Prostate gland (tissue), 2 donors: ENCODE data around the gene JPT1. TPM values are rescaled to one million over a fixed set of nuclear protein-coding genes. Genes with fewer than 3 reads are reported as not detected.

Source experiments
- DNase-seq: peaks from one replicate; pipeline ENCODE4 v3.0.0-alpha.2; 2019; ENCODE audit warnings: low spot score
- H3K27ac ChIP-seq, 2 donors: fragments of 200-600 bp; sonication (generic); 2 replicates each; pipeline ENCODE4 v1.5.1; 2017 to 2019
- H3K27me3 ChIP-seq: fragments of 200-600 bp; sonication (generic); replicated peaks from 2 replicates; pipeline ENCODE4 v1.5.1; 2019; ENCODE audit not compliant: insufficient read depth
- H3K36me3 ChIP-seq, 2 donors: fragments of 200-600 bp; sonication (generic); 1 replicate in 1 of 2; 2 replicates in 1 of 2; pipeline versions ENCODE4 v1.5.1 to v1.8.1; 2017 to 2019
- H3K4me1 ChIP-seq: fragments of 200-600 bp; sonication (generic); replicated peaks from 2 replicates; pipeline ENCODE4 v1.5.1; 2019
- H3K4me3 ChIP-seq, 2 donors: fragments of 200-600 bp; sonication (generic); 2 replicates each; pipeline ENCODE4 v1.5.1; 2017 to 2019
- H3K9me3 ChIP-seq: fragments of 200-600 bp; sonication (generic); 2 replicates; pipeline ENCODE4 v1.5.1; 2017
- POLR2A ChIP-seq: fragments of 450-650 bp; IDR thresholded peaks from one replicate; pipeline ENCODE4 v1.6.1; 2016; ENCODE audit warnings: antibody characterized with exemption, mild to moderate bottlenecking
- POLR2AphosphoS5 ChIP-seq: sonication (generic); formaldehyde crosslinking; IDR thresholded peaks from one replicate; pipeline ENCODE4 v1.6.1; 2017; ENCODE audit warnings: antibody characterized with exemption
- WGBS: methylation state at CpG from one replicate; pipeline ENCODE4 v1.1.5; 2018; 5-methylcytosine and 5-hydroxymethylcytosine counted together
- intact Hi-C: fragments of 100-400 bp; cut with DNase I; formaldehyde crosslinking; loops from one replicate; pipeline ENCODE4 v1.14.2; 2022
- total RNA-seq, 2 donors: library from RNA; depleted of rRNA; stranded (reverse); fragments of >200 nt; gene quantifications; one replicate each; pipeline ENCODE4 v1.1.0, GENCODE V29; 2016
- TF ChIP-seq, protein P1 (sequence below), 4 experiments: fragments of 200-600 bp in 2 of 4; fragments of 450-650 bp in 2 of 4; sonication (generic) in 2 of 4; IDR thresholded peaks; 1 replicate in 3 of 4; 2 replicates in 1 of 4; pipeline ENCODE4 v1.5.1; 2016 to 2019; ENCODE audit warnings: antibody characterized with exemption in 4 of 4, mild to moderate bottlenecking in 2 of 4, moderate library complexity in 2 of 4

JPT1 gene
- total RNA-seq, 2 donors from 2014 or later, result 97.9 to 132 TPM

GRCh38 chr17:75152523-75152921 lies 1.8 kb downstream of the JPT1 start:
- Histone ChIP-seq H3K27ac (no peak overlapping the region), H3K4me1 (peaks cover 7% of the 10 kb centered on the region), H3K27me3 (no peaks in the 10 kb centered on the region), H3K9me3 (no peaks in the 10 kb centered on the region), H3K36me3 (no peaks in the 10 kb centered on the region), H3K4me3 (peak overlapping the region in 1 of 2 donors; percentile 85)
- 74% methylated on average over 6 of the region's 6 CpGs for WGBS
- no peak for DNase-seq
- TF ChIP-seq POLR2A (no peak), POLR2AphosphoS5 (no peak)
- TF ChIP-seq, protein P1, sequence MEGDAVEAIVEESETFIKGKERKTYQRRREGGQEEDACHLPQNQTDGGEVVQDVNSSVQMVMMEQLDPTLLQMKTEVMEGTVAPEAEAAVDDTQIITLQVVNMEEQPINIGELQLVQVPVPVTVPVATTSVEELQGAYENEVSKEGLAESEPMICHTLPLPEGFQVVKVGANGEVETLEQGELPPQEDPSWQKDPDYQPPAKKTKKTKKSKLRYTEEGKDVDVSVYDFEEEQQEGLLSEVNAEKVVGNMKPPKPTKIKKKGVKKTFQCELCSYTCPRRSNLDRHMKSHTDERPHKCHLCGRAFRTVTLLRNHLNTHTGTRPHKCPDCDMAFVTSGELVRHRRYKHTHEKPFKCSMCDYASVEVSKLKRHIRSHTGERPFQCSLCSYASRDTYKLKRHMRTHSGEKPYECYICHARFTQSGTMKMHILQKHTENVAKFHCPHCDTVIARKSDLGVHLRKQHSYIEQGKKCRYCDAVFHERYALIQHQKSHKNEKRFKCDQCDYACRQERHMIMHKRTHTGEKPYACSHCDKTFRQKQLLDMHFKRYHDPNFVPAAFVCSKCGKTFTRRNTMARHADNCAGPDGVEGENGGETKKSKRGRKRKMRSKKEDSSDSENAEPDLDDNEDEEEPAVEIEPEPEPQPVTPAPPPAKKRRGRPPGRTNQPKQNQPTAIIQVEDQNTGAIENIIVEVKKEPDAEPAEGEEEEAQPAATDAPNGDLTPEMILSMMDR (IDR thresholded peaks at IDR 0.05), result no peak
- intact Hi-C loops, result no loop called here

DNA sequence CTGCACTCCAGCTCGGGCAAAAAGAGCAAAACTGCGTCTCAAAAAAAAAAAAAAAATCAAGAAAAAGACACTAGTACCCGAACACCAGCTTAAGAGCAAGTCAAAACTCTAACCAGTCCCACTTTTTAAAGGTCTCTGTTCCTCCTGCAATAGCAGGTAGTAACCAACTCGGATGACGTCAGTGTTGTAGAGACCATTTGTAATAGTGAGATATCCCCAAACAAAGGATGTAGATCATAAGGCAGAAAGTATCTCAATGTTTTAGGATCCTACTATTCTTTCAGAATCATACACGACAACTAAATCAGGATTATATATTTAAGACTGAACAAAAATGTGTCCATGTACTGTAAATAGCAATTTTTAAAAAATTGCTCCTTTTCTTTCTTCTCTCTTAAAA lies 2.4 kb downstream of the JPT1 start:
- no peak for DNase-seq
- Histone ChIP-seq H3K4me1 (peaks cover 7% of the 10 kb centered on the region), H3K36me3 (peaks cover 0 to 3% of the 10 kb centered on the region in 2 donors), H3K27ac (no peak overlapping the region), H3K27me3 (no peaks in the 10 kb centered on the region), H3K9me3 (no peaks in the 10 kb centered on the region), H3K4me3 (no peak overlapping the region)
- intact Hi-C loops, result no loop called here
- no peak for TF ChIP-seq POLR2AphosphoS5
- TF ChIP-seq, protein P1 (IDR thresholded peaks at IDR 0.05), result no peak
- no peak for TF ChIP-seq POLR2A
- WGBS, result 88% methylated on average over 6 of the region's 6 CpGs

DNA sequence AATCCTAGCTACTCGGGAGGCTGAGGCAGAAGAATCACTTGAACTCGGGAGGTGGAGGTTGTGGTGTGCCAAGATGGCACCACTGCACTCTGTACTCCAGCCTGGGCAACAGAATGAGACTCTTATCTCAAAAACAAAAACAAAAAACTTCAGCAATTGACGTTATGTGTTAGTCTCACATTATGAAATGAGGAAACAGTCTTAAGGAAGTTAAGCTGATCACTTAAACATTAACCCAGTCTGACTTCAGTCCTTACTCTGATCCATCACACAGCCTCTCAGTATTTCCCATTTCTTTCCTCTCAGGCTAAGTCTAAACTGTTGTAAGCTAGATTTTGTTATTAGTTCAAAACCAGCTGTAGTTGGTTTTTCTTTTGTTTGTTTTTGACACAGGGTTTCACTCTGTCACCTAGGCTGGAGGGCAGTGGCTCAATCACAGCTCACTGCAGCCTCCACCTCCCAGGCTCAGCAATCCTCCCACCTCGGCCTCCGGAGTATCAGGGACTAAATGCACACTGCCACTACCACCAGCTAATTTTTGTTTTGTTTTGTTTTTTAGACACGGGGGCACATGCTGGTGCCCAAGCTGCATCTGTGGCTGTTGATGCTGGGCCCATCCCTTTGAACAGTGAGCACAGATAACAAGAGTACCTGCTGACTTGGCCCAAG lies 6.3 kb downstream of the JPT1 start:
- WGBS, result 90% methylated on average over 6 of the region's 6 CpGs
- no peak overlapping the region for H3K27ac ChIP-seq

GRCh38 chr17:75146592-75146991 lies 7.7 kb downstream of the JPT1 start:
- Histone ChIP-seq H3K9me3 (no peaks in the 10 kb centered on the region), H3K27me3 (no peaks in the 10 kb centered on the region), H3K4me3 (no peak overlapping the region), H3K36me3 (peaks cover 0 to 3% of the 10 kb centered on the region in 2 donors), H3K27ac (no peak overlapping the region), H3K4me1 (no peaks in the 10 kb centered on the region)
- intact Hi-C loops, result no loop called here
- no peak for DNase-seq
- TF ChIP-seq POLR2AphosphoS5, result no peak
- WGBS, result 88% methylated on average over 3 of the region's 3 CpGs

More for the DNA sequence above, 6.3 kb downstream of the JPT1 start:
- intact Hi-C loops, result no loop called here
- Histone ChIP-seq H3K36me3 (peaks cover 0 to 3% of the 10 kb centered on the region in 2 donors), H3K4me3 (no peak overlapping the region), H3K9me3 (no peaks in the 10 kb centered on the region), H3K27me3 (no peaks in the 10 kb centered on the region), H3K4me1 (peaks cover 6% of the 10 kb centered on the region)
- DNase-seq, result no peak
- TF ChIP-seq POLR2AphosphoS5, result no peak
- TF ChIP-seq, protein P1 (IDR thresholded peaks at IDR 0.05), result no peak
- TF ChIP-seq POLR2A, result no peak

- 83% methylated on average over 11 of the region's 11 CpGs for WGBS
- Histone ChIP-seq H3K27me3 (no peaks in the 10 kb centered on the region), H3K4me3 (no peak overlapping the region), H3K4me1 (no peaks in the 10 kb centered on the region), H3K27ac (no peak overlapping the region), H3K9me3 (no peaks in the 10 kb centered on the region), H3K36me3 (peaks cover 0 to 3% of the 10 kb centered on the region in 2 donors)
- DNase-seq, result no peak
- intact Hi-C loops, result no loop called here
- TF ChIP-seq, protein P1 (IDR thresholded peaks at IDR 0.05), result no peak
- TF ChIP-seq POLR2AphosphoS5 (no peak), POLR2A (no peak)
Observed at GRCh38 chr17:75144816-75145512, 9.3 kb downstream of the JPT1 start.
